Measurements from ENCODE around the gene TMPRSS6. TPM values are rescaled to one million over a fixed set of nuclear protein-coding genes. Genes with fewer than 3 reads are reported as not detected.

Gene TMPRSS6
- total RNA-seq, 6 experiments from 2014 or later, result 40.7 to 104 (median 60.6) TPM

- TF ChIP-seq POLR2A (IDR thresholded peaks at IDR 0.05) (no peak), CTCF (IDR thresholded peaks at IDR 0.05) (peak in 1 of 4 donors; percentile 9)
- Histone ChIP-seq H3K4me1 (no peaks in the 10 kb centered on the region), H3K9me3 (no peaks in the 10 kb centered on the region), H3K36me3 (peaks cover 0 to 26% (median 0%) of the 10 kb centered on the region in 4 donors), H3K27ac (no peak overlapping the region), H3K27me3 (no peaks in the 10 kb centered on the region), H3K4me3 (no peak overlapping the region)
- 71% methylated on average over 3 of the region's 10 CpGs for WGBS (ENCODE audit: insufficient coverage, low coverage, low lambda C conversion rate, missing lambda C conversion rate)
- ATAC-seq (no peak), DNase-seq (no peak)
- intact Hi-C loops (cut with DNase I), result no loop called here
Observed at GRCh38 chr22:37098976-37099591, 10.4 kb downstream of the TMPRSS6 start.

- no peak for TF ChIP-seq POLR2A (IDR thresholded peaks at IDR 0.05)
- no peak for TF ChIP-seq CTCF (IDR thresholded peaks at IDR 0.05)
- no peak overlapping the region for H3K4me3 ChIP-seq
- H3K27ac ChIP-seq, result no peak overlapping the region
- no peaks in the 10 kb centered on the region for H3K27me3 ChIP-seq
- WGBS (ENCODE audit: insufficient coverage, low coverage, low lambda C conversion rate, missing lambda C conversion rate), result 56% methylated on average over 6 of the region's 13 CpGs
- H3K9me3 ChIP-seq, result no peaks in the 10 kb centered on the region
- DNase-seq, result no peak
- intact Hi-C loops (cut with DNase I), result no loop called here
- H3K36me3 ChIP-seq, result peaks cover 0 to 22% (median 0%) of the 10 kb centered on the region in 4 donors
- no peak for ATAC-seq
- H3K4me1 ChIP-seq, result no peaks in the 10 kb centered on the region
Observed at GRCh38 chr22:37097346-37097745, 12.2 kb downstream of the TMPRSS6 start.

- 79% methylated on average over 7 of the region's 11 CpGs for WGBS (ENCODE audit: insufficient coverage, low coverage, low lambda C conversion rate, missing lambda C conversion rate)
- intact Hi-C loops (cut with DNase I), result no loop called here
- Histone ChIP-seq H3K27ac (no peak overlapping the region), H3K9me3 (no peaks in the 10 kb centered on the region), H3K36me3 (peaks cover 0 to 13% (median 0%) of the 10 kb centered on the region in 4 donors), H3K4me1 (no peaks in the 10 kb centered on the region), H3K4me3 (no peak overlapping the region), H3K27me3 (no peaks in the 10 kb centered on the region)
- DNase-seq, result no peak
- ATAC-seq, result no peak
- no peak for TF ChIP-seq CTCF (IDR thresholded peaks at IDR 0.05)
- TF ChIP-seq POLR2A (IDR thresholded peaks at IDR 0.05), result no peak
Observed at GRCh38 chr22:37095113-37095512, 14.4 kb downstream of the TMPRSS6 start.

- no peak for ATAC-seq
- H3K27ac ChIP-seq, result no peak overlapping the region
- intact Hi-C loops (cut with DNase I), result no loop called here
- H3K27me3 ChIP-seq, result no peaks in the 10 kb centered on the region
- 17% methylated on average over 1 of the region's 1 CpG for WGBS (ENCODE audit: insufficient coverage, low coverage, low lambda C conversion rate, missing lambda C conversion rate)
- no peak overlapping the region for H3K4me3 ChIP-seq
- peaks cover 0 to 13% (median 0%) of the 10 kb centered on the region in 4 donors for H3K36me3 ChIP-seq
- DNase-seq, result no peak
- H3K9me3 ChIP-seq, result no peaks in the 10 kb centered on the region
- H3K4me1 ChIP-seq, result no peaks in the 10 kb centered on the region
- TF ChIP-seq CTCF (IDR thresholded peaks at IDR 0.05), result no peak
- TF ChIP-seq POLR2A (IDR thresholded peaks at IDR 0.05), result no peak
Observed at GRCh38 chr22:37094239-37094638, 15.3 kb downstream of the TMPRSS6 start.

Measured in right lobe of liver (tissue), 6 donors.